ENCODE measurements around the gene CNTNAP2. TPM values are rescaled to one million over a fixed set of nuclear protein-coding genes. Genes with fewer than 3 reads are reported as not detected.

CNTNAP2 gene
- total and polyA plus RNA-seq, 4 donors = 0.14 to 2.3 (median 1.1) TPM

DNA sequence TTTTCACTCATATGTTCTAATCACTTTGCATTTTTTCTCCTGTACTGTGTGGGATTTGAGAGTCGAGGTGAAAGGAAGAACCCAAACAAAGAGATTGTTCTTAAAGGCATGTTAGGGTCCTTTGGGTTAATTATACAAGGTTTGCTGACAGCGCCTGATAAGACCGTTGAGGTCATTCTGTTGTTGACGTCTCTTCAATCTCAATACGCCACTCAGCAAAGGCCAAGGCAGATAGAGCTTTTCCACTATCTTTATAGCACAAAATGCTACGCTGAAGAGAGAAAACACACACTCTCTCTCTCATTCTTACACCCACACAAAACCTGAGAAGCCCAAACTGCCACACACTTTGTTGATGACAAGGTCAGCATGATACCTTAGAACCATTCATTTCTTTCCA is 228.7 kb downstream of the CNTNAP2 start:
- no peak overlapping the region for H3K9ac ChIP-seq (ENCODE audit: low read depth in 1 of 2, low read length in 2 of 2)
- H3K27me3 ChIP-seq (ENCODE audit: control insufficient read depth in 4 of 4, insufficient read depth in 4 of 4, low read length in 3 of 4) = peaks cover 0 to 4% (median 0%) of the 10 kb centered on the region in 4 donors
- DNase-seq (ENCODE audit: low spot score) = no peak
- no peak overlapping the region for H3K4me3 ChIP-seq (ENCODE audit: low read depth in 1 of 3, low read length in 3 of 3)
- no peak overlapping the region for H3K27ac ChIP-seq (ENCODE audit: low read depth in 1 of 2, low read length in 2 of 2)
- WGBS = 21% methylated on average over 6 of the region's 6 CpGs
- no peaks in the 10 kb centered on the region for H3K9me3 ChIP-seq (ENCODE audit: control insufficient read depth in 4 of 4, low read length in 3 of 4)
- no peaks in the 10 kb centered on the region for H3K4me1 ChIP-seq (ENCODE audit: control insufficient read depth in 4 of 4, insufficient read depth in 4 of 4, low read length in 3 of 4)
- TF ChIP-seq SP1 (IDR thresholded peaks at IDR 0.05) (no peak), FOXA1 (IDR thresholded peaks at IDR 0.05) (no peak), REST (IDR thresholded peaks at IDR 0.05) (no peak), FOXA2 (IDR thresholded peaks at IDR 0.05) (no peak), RXRA (IDR thresholded peaks at IDR 0.05) (no peak), GABPA (IDR thresholded peaks at IDR 0.05 in 1 of 2, conservative IDR thresholded peaks at IDR 0.05 in 1 of 2) (no peak), YY1 (IDR thresholded peaks at IDR 0.05) (no peak), HNF4G (IDR thresholded peaks at IDR 0.05) (no peak), CTCF (IDR thresholded peaks at IDR 0.05; ENCODE audit: low read depth, low read length, missing input control) (no peak), NR2F2 (IDR thresholded peaks at IDR 0.05) (no peak), MAX (IDR thresholded peaks at IDR 0.05) (no peak), JUND (IDR thresholded peaks at IDR 0.05) (no peak), RAD21 (IDR thresholded peaks at IDR 0.05) (no peak), EGR1 (IDR thresholded peaks at IDR 0.05; ENCODE audit: low read depth in 2 of 2) (no peak)
- TF ChIP-seq, protein P1, sequence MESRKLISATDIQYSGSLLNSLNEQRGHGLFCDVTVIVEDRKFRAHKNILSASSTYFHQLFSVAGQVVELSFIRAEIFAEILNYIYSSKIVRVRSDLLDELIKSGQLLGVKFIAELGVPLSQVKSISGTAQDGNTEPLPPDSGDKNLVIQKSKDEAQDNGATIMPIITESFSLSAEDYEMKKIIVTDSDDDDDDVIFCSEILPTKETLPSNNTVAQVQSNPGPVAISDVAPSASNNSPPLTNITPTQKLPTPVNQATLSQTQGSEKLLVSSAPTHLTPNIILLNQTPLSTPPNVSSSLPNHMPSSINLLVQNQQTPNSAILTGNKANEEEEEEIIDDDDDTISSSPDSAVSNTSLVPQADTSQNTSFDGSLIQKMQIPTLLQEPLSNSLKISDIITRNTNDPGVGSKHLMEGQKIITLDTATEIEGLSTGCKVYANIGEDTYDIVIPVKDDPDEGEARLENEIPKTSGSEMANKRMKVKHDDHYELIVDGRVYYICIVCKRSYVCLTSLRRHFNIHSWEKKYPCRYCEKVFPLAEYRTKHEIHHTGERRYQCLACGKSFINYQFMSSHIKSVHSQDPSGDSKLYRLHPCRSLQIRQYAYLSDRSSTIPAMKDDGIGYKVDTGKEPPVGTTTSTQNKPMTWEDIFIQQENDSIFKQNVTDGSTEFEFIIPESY (IDR thresholded peaks at IDR 0.05) = no peak
- TF ChIP-seq, protein P2, sequence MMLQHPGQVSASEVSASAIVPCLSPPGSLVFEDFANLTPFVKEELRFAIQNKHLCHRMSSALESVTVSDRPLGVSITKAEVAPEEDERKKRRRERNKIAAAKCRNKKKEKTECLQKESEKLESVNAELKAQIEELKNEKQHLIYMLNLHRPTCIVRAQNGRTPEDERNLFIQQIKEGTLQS (IDR thresholded peaks at IDR 0.05) = no peak
- H3K36me3 ChIP-seq (ENCODE audit: control insufficient read depth in 4 of 4, insufficient read depth in 3 of 4, low read depth in 1 of 4, low read length in 3 of 4) = no peaks in the 10 kb centered on the region

GRCh38 chr7:146346096-146346495 is 229.5 kb downstream of the CNTNAP2 start:
- DNase-seq (ENCODE audit: low spot score) = no peak
- no peaks in the 10 kb centered on the region for H3K36me3 ChIP-seq (ENCODE audit: control insufficient read depth in 4 of 4, insufficient read depth in 3 of 4, low read depth in 1 of 4, low read length in 3 of 4)
- no peak overlapping the region for H3K4me3 ChIP-seq (ENCODE audit: low read depth in 1 of 3, low read length in 3 of 3)
- H3K27ac ChIP-seq (ENCODE audit: low read depth in 1 of 2, low read length in 2 of 2) = no peak overlapping the region
- H3K9ac ChIP-seq (ENCODE audit: low read depth in 1 of 2, low read length in 2 of 2) = no peak overlapping the region
- H3K9me3 ChIP-seq (ENCODE audit: control insufficient read depth in 4 of 4, low read length in 3 of 4) = no peaks in the 10 kb centered on the region
- no peaks in the 10 kb centered on the region for H3K4me1 ChIP-seq (ENCODE audit: control insufficient read depth in 4 of 4, insufficient read depth in 4 of 4, low read length in 3 of 4)
- TF ChIP-seq HNF4G (IDR thresholded peaks at IDR 0.05) (no peak), YY1 (IDR thresholded peaks at IDR 0.05) (no peak), CTCF (IDR thresholded peaks at IDR 0.05; ENCODE audit: low read depth, low read length, missing input control) (no peak), EGR1 (IDR thresholded peaks at IDR 0.05; ENCODE audit: low read depth in 2 of 2) (no peak), NR2F2 (IDR thresholded peaks at IDR 0.05) (no peak), TAF1 (conservative IDR thresholded peaks at IDR 0.05) (no peak)
- TF ChIP-seq, protein P2 (IDR thresholded peaks at IDR 0.05) = no peak
- H3K27me3 ChIP-seq (ENCODE audit: control insufficient read depth in 4 of 4, insufficient read depth in 4 of 4, low read length in 3 of 4) = peaks cover 0 to 4% (median 0%) of the 10 kb centered on the region in 4 donors
- 71% methylated on average over 5 of the region's 5 CpGs for WGBS
